ENCODE measurements around the gene PLEKHO1.

The PLEKHO1 gene

GRCh38 chr1:150148837-150149270 lies 862 bp upstream of the PLEKHO1 start:
- in situ Hi-C loops (cut with HindIII; ENCODE audit: low sequenced_read_pairs): no loop called here

GRCh38 chr1:150150133-150151021 lies 661 bp downstream of the PLEKHO1 start:
- in situ Hi-C loops (cut with HindIII; ENCODE audit: low sequenced_read_pairs): no loop called here

GRCh38 chr1:150151291-150152181 lies 1.8 kb downstream of the PLEKHO1 start:
- in situ Hi-C loops (cut with HindIII; ENCODE audit: low sequenced_read_pairs): no loop called here

- in situ Hi-C loops (cut with HindIII; ENCODE audit: low sequenced_read_pairs): no loop called here
These were observed 2.4 kb downstream of the PLEKHO1 start for GRCh38 chr1:150152182-150152536.

GRCh38 chr1:150152772-150153456 lies 3.2 kb downstream of the PLEKHO1 start:
- in situ Hi-C loops (cut with HindIII; ENCODE audit: low sequenced_read_pairs): no loop called here

- in situ Hi-C loops (cut with HindIII; ENCODE audit: low sequenced_read_pairs): no loop called here
These were observed 4.4 kb downstream of the PLEKHO1 start for GRCh38 chr1:150154143-150154542.

GRCh38 chr1:150155413-150156071 lies 5.8 kb downstream of the PLEKHO1 start:
- in situ Hi-C loops (cut with HindIII; ENCODE audit: low sequenced_read_pairs): no loop called here

GRCh38 chr1:150156868-150157603 lies 7.3 kb downstream of the PLEKHO1 start:
- in situ Hi-C loops (cut with HindIII; ENCODE audit: low sequenced_read_pairs): no loop called here

GRCh38 chr1:150159550-150159949 lies 9.8 kb downstream of the PLEKHO1 start:
- in situ Hi-C loops (cut with HindIII; ENCODE audit: low sequenced_read_pairs): no loop called here

- in situ Hi-C loops (cut with HindIII; ENCODE audit: low sequenced_read_pairs): no loop called here
These were observed 11.4 kb downstream of the PLEKHO1 start for GRCh38 chr1:150160964-150161621.

GRCh38 chr1:150161747-150162581 lies 12.2 kb downstream of the PLEKHO1 start:
- in situ Hi-C loops (cut with HindIII; ENCODE audit: low sequenced_read_pairs): no loop called here

- in situ Hi-C loops (cut with HindIII; ENCODE audit: low sequenced_read_pairs): no loop called here
These were observed 12.8 kb downstream of the PLEKHO1 start for GRCh38 chr1:150162582-150162861.

GRCh38 chr1:150162862-150163706 lies 13.4 kb downstream of the PLEKHO1 start:
- in situ Hi-C loops (cut with HindIII; ENCODE audit: low sequenced_read_pairs): no loop called here

- in situ Hi-C loops (cut with HindIII; ENCODE audit: low sequenced_read_pairs): no loop called here
These were observed 14.5 kb downstream of the PLEKHO1 start for GRCh38 chr1:150164224-150164623.

- in situ Hi-C loops (cut with HindIII; ENCODE audit: low sequenced_read_pairs): no loop called here
These were observed 15.1 kb downstream of the PLEKHO1 start for GRCh38 chr1:150164779-150165178.

- in situ Hi-C loops (cut with HindIII; ENCODE audit: low sequenced_read_pairs): no loop called here
These were observed 16.2 kb downstream of the PLEKHO1 start for GRCh38 chr1:150165622-150166612.

Data from endothelial cell of hepatic sinusoid (primary cell).